Kidney (tissue), 14 donors: Measurements from ENCODE around the gene RGL3. TPM values are rescaled to one million over a fixed set of nuclear protein-coding genes. Genes with fewer than 3 reads are reported as not detected.

Source experiments
- DNase-seq, 5 donors: peaks; one replicate each; pipeline ENCODE4 v3.0.0-alpha.2; 2013 to 2020
- FAIRE-seq: peaks from 2 replicates; lab custom pipeline; 2012; peaks lifted over from hg19 to GRCh38; lab: Jason Lieb, UNC
- H3K27ac ChIP-seq, 2 donors: one replicate each; pipeline ENCODE4 v1.7.0; 2013; ENCODE audit warnings: low read depth in 2 of 2, low read length in 2 of 2, inconsistent platforms in 1 of 2
- H3K27me3 ChIP-seq: one replicate; pipeline ENCODE4 v1.7.1; 2013; ENCODE audit warnings: low read length, inconsistent platforms; ENCODE audit not compliant: control insufficient read depth, insufficient read depth
- H3K36me3 ChIP-seq, 3 donors: one replicate each; pipeline versions ENCODE4 v1.7.0 to v1.7.1; 2013; ENCODE audit warnings: low read length in 3 of 3, control low read depth in 1 of 3, inconsistent platforms in 1 of 3; ENCODE audit not compliant: insufficient read depth in 3 of 3, control insufficient read depth in 2 of 3
- H3K4me1 ChIP-seq, 3 donors: one replicate each; pipeline versions ENCODE4 v1.7.0 to v1.7.1; 2013; ENCODE audit warnings: low read length in 3 of 3, inconsistent platforms in 1 of 3, low read depth in 1 of 3; ENCODE audit not compliant: control insufficient read depth in 2 of 3, insufficient read depth in 2 of 3
- H3K4me3 ChIP-seq, 3 donors: one replicate each; pipeline versions ENCODE4 v1.7.0 to v1.8.1; 2013; ENCODE audit warnings: low read length in 3 of 3, control low read depth in 1 of 3, inconsistent platforms in 1 of 3
- H3K9ac ChIP-seq, 3 donors: one replicate each; pipeline versions ENCODE4 v1.7.0 to v1.7.1; 2013; ENCODE audit warnings: low read length in 3 of 3, control low read depth in 1 of 3, inconsistent platforms in 1 of 3
- H3K9me3 ChIP-seq, 3 donors: one replicate each; pipeline versions ENCODE4 v1.7.0 to v1.7.1; 2013; ENCODE audit warnings: low read length in 3 of 3, control low read depth in 1 of 3, inconsistent platforms in 1 of 3; ENCODE audit not compliant: control insufficient read depth in 2 of 3, insufficient read depth in 1 of 3
- CTCF ChIP-seq: IDR thresholded peaks from 3 replicates; pipeline ENCODE4 v1.5.1; 2012; ENCODE audit warnings: mild to moderate bottlenecking, moderate library complexity, borderline replicate concordance; ENCODE audit not compliant: insufficient read depth; ENCODE audit errors: extremely low read depth
- intact Hi-C: fragments of 100-400 bp; cut with DNase I; formaldehyde crosslinking; loops from one replicate; pipeline ENCODE4 v1.11.1; 2022
- polyA plus RNA-seq: library from polyadenylated mRNA; stranded (reverse); fragments of 350-450 nt; fragmentation: Illumina TruSeq; extraction: RNeasy Lipid Tissue Mini Kit (QIAGEN cat#74804); gene quantifications from one replicate; pipeline ENCODE4 v1.2.3, GENCODE V29; 2014; ENCODE audit warnings: low read depth, low replicate concordance; ENCODE audit not compliant: insufficient read depth
- total RNA-seq: library from RNA; stranded (reverse); fragmentation: NEBNext Ultra II Directional; extraction: Animal tissue kit (Norgen Biotek cat#: 25700); gene quantifications from one replicate; pipeline ENCODE4 v1.2.1, GENCODE V29; 2021
- donor health status: control.
- donor health status: control.
- donor health status: control.
- donor health status: control.
- donor health status: control.
- donor health status: DM: yes; HTN: yes; CAD: no.
- donor health status: Normal renal cell carcinoma (clear cell type).

Gene RGL3
- total and polyA plus RNA-seq, 2 donors from 2014 or later: 56.9 to 126 TPM

- Histone ChIP-seq H3K9me3 (no peaks in the 10 kb centered on the region), H3K4me1 (peaks cover 0 to 11% (median 2%) of the 10 kb centered on the region in 3 donors), H3K27ac (no peak overlapping the region), H3K9ac (no peak overlapping the region), H3K27me3 (peaks cover 8% of the 10 kb centered on the region), H3K4me3 (no peak overlapping the region), H3K36me3 (no peaks in the 10 kb centered on the region)
- DNase-seq: no peak
- FAIRE-seq: no peak
- intact Hi-C loops: no loop called here
- no peak for TF ChIP-seq CTCF
These were observed 6.8 kb upstream of the RGL3 start for GRCh38 chr19:11425719-11426457.

DNA sequence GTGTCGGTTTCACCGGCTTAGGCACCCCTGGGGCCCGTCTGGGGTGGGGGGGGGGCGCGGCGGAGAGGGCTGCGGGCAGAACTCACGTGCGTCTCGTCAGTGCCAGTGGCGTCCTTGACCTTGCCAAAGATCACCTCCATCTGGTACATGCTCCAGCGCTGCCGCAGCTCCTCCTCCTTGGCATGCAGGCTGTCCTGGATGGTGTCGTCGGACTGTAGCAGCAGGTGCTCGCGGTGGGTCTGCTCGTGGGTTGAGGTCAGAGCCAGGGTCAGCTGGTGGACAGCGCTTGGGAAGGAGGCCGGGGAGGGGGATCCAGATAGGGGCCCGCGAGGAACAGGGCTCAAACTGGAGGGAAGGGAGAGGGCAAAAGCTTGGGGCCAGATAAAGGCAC lies 4.7 kb upstream of the RGL3 start:
- H3K4me1 ChIP-seq: peaks cover 0 to 17% (median 6%) of the 10 kb centered on the region in 3 donors
- DNase-seq (peak in 1 of 5 donors; percentile 65), FAIRE-seq (no peak)
- intact Hi-C loops: no loop called here
- no peak overlapping the region for H3K27ac ChIP-seq
- H3K36me3 ChIP-seq: no peaks in the 10 kb centered on the region
- no peaks in the 10 kb centered on the region for H3K9me3 ChIP-seq
- no peak overlapping the region for H3K9ac ChIP-seq
- no peak overlapping the region for H3K4me3 ChIP-seq
- no peak for TF ChIP-seq CTCF
- peaks cover 11% of the 10 kb centered on the region for H3K27me3 ChIP-seq

DNA sequence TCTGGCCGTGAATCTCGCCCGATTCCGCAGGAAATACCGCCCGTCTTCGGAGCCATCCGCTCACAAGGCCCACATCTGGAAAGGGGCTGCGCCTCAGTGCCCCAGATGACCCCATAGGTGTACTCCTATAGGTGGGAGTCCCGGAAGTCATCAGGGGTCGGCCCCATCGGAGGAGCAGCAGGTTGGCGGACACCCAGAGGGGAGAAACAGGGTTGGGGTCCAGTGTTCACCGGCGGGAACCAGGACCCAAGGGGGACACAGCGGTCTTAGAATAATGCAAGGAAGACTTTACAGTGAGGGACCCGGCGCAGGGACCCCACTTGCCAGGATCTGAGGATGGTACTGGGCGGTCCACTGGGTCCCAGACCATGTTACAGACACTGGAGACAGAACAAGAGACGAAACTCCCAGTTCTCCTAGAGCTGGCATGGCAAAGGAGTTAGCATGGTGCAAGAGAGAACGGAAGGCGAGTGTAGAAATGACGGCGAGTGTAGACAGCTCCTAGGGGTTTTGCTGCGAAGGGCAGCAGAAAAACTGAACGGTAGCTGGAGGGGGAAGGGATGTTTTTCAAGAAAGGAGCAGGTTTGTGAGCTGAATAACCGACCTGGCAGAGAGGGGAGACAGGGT lies 4.2 kb upstream of the RGL3 start:
- Histone ChIP-seq H3K4me3 (no peak overlapping the region), H3K9ac (no peak overlapping the region), H3K36me3 (no peaks in the 10 kb centered on the region), H3K27me3 (peaks cover 11% of the 10 kb centered on the region), H3K4me1 (peaks cover 0 to 17% (median 6%) of the 10 kb centered on the region in 3 donors), H3K9me3 (no peaks in the 10 kb centered on the region), H3K27ac (no peak overlapping the region)
- peak in 2 of 5 donors; percentile 53 to 75 for DNase-seq
- no peak for TF ChIP-seq CTCF
- FAIRE-seq: no peak
- intact Hi-C loops: no loop called here
